DMS53 treated with DMSO at 0.1 percent for 48 hours (cell line): ENCODE measurements around the gene CREM.

Source experiments
- DNase-seq: peaks from one replicate; lab custom pipeline; 2025; ENCODE audit not compliant: unreplicated experiment; lab: John Stamatoyannopoulos, UW

The CREM gene

DNA sequence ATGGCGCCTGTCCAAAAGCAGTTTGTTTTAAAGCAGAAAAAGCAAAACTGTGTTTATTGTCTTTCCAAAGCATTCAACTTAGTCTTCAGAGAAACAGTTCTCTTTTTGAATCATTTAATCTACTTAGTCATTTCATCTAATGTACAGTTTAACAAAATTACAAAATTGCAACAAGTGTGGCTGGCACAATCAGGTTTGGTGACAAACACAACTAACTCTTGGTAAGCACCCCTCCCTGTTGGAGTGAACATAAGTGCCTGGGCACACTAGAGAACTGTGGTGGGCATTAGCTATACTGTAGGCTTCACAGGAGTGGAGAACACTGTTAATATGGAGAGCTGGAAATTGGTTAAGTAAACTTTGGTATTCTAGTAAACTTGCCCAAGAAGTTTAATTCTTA is 6.9 kb downstream of the CREM start:
- no peak for DNase-seq

DNA sequence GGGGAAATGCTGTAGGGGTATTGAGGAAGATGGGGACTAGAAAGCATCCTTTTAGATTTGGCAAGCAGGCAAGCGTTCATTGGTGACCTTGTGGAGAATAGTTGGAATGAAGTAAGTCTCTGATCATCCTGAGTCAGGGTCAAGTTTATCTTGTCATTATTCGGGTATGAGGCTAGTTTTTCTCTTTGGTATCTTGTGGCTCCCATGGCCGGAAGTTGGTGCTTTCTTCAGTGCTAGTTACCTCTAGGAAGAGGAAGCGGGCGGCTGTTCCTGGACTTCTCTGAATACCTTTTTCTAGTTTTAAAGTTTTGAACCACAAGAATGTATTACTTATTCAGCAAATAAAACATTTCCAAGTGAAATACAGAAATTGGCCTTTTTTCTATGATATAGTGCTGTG is 9.2 kb downstream of the CREM start:
- no peak for DNase-seq

DNA sequence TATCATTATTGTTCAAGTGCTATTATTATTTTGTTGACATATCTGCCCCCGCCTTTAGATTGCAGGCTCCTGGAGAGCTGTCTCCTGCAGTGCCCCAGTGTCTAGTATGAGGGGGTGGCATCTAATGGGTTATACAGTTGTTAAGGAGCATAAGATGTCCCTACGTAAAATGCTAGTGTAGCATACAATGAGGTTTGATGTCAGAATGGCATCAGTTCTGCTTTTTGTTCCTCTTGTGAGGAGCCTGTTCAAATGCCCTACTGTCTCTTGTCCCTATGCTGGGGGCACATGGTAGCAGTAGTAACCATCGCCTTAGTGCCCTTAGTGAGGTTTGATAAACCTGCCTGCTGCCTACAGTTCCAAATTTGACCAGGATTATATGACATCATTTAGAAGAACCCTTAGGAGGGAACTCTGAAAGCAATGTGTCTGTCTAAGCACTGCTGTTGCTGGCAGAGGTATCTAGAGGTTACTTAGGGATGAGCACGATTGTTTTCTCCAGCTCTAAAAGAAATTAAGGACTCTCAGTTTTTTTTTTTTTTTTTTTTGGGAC is 9.7 kb downstream of the CREM start:
- no peak for DNase-seq

DNA sequence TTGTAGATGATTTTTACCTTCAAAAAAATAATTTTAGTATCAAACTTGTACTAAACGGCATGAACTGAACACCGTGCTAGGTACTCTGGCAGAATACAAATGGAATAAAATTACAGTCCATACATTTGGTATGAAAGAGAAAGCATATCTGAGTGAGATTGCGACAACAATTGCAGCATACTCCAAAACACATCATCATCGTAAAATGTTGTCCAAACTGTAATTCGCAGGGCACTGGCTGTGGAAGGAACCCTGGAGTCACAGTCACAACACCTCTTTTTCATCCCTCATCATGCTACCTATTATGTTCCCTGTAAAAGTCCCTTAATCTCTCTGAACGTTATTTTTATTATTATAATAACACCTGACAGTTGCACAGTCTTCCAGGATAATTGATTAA is 13.5 kb downstream of the CREM start:
- DNase-seq: no peak

DNA sequence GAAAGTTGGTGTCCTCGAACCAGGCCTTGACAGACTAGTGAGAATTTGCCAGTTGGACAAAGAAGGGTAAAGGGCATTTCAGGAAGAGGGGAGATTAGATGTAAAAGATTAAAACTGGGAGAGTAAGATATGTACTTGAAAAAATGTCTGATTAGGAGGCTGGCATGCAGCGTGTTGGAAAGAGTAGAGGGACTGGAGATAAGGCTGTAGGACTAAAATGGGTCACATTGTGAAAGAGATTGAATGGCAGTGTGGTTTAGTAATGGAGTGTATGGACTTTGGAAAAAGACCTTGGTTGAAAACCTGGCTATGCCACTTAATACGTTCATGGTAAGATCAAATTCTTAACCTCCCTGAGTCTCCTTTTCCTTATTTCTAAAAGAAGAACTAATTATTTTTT is 14.1 kb downstream of the CREM start:
- no peak for DNase-seq

DNA sequence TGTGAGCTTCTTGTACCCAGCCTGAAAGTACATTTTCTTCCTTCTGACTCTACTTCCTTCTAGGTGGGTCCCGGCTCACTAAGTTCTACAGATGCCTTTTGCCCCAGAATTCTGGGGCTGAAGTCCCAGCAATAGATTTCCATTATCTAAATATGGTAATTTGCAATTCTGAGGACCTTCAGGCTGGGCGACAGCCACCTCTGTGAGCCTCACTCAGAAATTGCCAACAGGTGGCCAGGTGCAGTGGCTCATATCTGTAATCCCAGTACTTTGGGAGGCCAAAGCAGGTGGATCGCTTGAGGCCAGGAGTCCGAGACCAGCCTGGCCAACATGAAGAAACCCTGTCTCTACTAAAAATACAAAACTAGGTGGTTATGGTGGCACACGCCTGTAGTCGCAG is 23.7 kb downstream of the CREM start:
- no peak for DNase-seq

DNA sequence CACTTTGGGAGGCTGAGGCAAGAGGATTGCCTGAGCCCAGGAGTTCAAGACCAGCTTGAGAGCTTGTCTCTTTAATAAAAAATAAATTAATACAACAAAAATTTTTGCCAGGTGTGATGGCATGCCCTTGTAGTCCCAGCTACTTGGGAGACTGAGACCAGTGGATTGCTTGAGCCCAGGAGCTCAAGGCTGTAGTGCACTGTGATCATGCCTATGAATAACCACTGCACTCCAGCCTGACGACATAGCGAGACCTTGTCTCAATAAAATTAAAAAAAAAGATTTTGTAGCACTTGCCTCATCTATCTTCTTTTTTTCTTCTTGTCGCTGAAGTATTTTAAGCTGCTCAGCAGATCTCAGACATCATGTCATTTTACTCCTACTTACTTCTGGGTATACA is 26.3 kb downstream of the CREM start:
- DNase-seq: no peak

DNA sequence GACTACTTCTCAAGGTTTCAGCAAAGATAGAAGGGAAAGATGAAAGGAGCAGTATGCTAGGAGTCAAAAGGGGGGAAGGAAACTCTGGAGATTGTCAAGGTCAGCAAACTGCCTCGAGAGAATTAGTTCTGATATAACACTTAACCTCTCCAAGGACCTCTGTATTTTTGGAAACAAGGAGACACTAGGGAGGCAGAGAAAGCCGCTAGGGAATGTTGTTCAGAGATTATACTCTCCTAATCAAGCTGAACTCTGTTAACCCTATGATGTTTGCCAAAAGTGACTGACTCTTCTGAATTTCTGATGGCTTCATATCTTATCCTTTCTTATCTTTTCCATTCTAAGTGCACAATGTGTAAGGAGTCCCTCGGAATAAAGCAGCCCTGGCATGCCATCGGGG is 27.1 kb downstream of the CREM start:
- no peak for DNase-seq

DNA sequence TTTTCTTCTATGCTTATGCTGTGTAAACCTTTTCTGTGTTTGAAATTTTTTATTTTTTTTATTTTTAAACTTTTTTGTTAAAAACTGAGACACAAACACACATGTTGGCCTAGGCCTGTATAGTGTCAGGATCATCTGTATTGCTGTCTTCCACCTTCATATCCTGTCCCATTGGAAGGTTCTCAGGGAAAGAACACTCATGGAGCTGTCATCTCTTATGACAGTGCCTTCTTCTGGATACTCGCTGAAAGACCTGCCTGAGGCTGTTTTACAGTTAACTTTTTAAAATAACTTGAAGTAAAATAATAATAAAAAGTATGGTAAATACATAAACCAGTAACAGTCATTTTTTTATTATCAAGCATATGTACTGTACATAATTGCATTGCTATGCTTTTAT is 34.1 kb downstream of the CREM start:
- DNase-seq: no peak

DNA sequence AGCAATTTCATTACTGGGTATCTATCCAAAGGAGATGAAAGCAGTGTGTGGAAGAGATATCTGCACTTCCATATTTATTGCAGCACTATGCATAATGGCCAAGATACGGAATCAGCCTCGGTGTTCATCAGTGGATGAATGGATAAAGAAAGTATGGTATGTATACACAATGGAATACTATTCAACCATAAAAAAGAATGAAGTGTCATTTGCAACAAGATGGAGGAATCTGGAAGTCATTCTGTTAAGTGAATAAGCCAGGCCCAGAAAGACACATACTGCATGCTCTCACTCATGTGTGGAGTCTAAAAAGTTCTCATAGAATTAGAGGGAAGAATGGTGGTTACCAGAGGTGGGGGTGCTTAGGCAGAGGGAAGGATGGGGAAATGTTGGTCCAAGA is 35.3 kb downstream of the CREM start:
- no peak for DNase-seq

DNA sequence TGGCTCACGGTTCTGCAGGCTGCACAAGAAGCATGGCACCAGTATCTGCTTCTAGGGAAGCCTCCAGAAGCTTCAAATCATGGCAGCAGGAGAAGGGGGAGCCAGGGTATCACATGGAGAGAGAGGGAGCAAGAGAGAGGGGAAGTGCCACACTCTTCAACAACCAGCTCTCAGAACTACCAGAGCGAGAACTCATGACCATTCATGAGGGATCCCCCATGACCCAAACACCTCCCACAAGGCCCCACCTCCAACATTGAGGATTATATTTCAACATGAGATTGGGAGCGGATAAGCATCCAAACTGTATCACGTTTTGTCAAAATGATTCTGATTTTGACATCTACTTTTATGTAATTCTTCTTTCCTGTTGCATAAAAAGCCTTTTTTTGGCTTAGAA is 38.5 kb downstream of the CREM start:
- DNase-seq: no peak

DNA sequence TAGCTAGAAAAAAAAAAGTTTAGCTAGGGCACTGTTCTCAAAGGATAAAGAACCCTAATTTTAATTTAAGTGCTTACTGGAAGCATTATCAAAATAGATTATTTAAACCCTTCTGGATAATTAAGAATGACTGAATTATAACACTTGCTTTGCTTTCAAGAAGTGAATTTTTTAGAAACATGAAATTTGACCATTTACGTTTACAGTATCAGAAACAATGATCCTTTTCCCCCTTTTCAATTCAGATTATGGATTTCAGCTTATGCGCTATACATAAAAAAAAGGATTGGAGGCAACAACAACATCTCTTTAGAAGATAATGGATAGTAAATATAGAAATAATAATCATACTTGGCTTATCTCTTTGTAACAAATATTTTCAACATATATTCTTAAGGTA is 39.2 kb downstream of the CREM start:
- DNase-seq: no peak

DNA sequence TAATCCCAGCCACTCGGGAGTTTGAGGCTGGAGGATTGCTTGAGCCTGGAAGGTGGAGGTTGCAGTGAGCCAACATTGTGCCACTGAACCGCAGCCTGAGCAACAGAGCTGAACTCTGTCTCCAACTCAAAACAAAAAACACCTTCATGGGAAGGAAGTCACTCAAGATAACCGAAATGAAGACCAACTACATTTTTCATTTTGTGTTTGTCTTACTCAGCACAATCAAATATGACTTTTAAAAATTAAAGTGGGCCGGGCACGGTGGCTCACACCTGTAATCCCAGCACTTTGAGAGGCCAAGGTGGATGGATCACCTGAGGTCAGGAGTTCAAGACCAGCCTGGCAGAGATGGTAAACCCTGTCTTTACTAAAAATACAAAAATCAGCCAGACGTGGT is 40.0 kb downstream of the CREM start:
- no peak for DNase-seq

DNA sequence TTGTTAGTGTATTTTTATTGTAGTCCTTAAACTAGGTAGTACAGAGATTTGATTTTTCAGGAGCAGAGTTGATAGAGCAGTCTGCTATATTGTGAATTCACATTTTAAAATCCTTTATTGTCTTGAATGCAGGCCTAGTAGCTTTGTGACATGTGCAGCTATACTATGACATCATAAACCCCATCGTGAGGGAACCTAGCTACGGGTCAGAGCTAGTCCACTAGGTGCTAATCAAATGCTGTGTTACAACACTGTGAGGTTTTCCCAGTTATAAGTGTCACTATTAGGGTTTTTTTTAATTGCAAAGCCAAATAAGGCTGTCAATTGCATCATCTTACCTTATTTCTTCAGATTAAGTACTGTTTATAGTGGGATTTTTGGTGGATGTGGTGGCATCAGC is 40.7 kb downstream of the CREM start:
- DNase-seq: no peak

DNA sequence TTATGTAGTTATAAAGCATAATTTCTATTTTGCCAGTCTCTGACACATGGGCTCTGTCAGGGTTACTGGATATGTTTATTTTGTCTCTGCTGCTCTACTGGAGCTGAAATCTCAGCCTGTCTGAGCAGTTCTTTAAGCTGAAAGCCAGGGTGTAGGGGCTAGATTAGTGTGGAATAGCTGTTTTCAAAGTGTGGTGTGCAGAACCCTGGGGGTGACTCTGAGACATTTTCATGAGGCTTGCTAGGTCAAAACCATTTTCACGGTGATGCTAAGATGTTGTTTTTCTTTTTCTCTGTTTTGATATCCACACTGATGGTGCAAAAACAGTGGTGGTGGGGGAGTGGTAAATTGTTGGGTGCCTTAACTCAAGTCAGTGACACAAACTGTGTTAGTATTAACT is 45.5 kb downstream of the CREM start:
- no peak for DNase-seq

DNA sequence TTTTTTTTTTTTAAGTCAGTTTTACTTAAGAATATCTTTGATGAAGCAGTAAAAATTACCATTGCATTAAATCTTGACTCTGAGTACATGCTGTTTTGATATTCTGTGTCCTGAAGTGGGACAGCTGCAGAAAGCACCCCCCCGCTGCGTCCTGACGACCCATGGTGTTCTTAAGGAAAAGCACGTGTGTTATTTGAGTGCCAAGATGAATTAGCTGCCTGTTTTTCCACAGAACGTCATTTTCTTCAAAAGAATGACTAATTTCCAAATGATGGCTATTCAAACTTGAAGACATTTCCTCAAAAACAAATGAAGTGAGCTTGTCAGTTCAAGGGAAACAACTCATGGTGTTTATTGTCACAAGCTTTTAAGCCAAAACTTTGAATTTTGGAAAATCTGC is 45.9 kb downstream of the CREM start:
- DNase-seq: no peak

DNA sequence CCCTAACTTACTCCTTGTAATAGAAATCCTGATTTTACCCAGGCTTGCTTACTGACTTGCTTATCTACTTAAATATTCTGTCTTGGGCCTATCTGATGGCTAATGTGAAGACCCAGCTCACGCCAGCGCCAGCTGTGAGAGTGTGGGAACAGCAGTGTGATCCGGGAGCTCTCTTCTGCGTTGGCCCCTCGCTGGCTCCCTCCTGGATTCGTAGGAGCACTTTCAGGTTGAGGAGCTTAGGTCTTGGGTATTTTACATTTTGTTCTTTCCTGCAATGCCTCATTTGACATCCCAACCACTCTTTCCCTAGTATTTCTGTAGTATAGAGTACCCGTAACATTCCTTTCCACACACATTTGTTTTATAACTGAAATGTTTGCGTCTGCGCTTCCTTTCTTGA is 51.7 kb downstream of the CREM start:
- DNase-seq: no peak

DNA sequence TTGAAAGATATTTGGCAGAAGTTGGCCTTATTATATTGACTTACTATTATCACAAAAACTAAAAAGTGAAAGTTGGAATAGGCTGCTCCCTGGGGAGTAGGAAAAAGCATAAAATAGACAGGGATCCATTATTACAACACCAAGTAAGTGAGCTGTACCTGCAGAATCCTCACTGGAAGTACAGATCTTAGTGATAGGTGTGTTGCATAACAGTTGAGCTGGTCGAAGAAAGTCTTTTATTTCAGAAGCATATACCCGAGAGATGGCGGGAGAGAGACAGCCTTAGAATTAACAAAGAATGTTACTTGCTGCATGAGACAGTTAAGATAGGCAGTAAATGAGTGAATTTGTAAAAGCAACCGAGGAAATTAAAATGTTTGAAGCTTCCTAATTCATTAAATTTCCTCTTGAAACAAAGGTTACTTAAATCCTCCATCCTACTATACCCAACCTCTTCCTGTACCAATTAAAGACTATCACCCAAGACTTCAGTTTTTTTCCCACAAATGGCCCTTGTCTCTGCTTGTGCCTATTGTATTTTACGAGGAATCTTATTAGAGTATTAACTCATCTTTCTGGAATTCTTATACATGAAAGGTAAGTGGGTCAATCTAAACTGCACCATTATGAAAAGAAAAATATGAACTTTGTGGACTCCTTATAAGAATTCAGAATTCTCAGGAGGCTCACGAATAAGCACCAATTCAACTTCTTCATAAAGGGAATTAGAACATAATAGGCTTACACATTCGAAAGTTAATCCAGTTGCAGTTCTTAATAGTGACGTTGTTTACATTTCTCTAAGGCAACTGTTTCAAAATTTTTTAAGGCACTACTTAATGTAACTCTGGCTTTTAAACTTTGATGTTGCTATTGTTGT is 56.2 kb downstream of the CREM start:
- no peak for DNase-seq

DNA sequence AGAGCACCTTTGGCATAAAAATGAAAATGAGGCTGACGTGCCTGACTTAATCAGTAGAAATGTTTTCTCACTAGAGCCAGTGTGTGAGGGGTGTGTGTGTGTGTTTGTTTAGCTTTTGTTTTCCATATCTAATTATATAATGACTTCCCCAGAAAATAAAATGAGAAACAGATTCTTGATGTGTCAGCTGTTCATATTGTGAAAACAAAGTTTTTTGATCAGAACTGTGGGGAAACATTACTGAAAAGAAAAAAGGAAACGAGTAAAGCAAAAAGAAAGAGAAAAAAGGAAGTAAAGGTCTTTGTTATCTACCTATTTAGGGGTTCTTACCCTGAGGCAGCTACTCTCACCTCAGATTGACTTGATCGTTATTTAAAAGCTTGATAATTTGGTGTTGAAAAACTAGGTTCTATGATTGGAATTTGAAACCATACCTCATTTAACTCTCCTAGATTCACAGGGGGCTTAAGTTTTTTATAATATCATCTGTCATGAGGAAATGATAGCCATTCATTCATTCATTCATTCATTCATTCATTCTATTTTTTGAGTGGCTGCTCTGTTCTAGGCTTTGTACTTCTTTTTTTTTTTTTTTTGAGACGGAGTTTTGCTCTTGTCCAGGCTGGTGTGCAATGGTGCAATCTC is 58.0 kb downstream of the CREM start:
- DNase-seq: no peak

DNA sequence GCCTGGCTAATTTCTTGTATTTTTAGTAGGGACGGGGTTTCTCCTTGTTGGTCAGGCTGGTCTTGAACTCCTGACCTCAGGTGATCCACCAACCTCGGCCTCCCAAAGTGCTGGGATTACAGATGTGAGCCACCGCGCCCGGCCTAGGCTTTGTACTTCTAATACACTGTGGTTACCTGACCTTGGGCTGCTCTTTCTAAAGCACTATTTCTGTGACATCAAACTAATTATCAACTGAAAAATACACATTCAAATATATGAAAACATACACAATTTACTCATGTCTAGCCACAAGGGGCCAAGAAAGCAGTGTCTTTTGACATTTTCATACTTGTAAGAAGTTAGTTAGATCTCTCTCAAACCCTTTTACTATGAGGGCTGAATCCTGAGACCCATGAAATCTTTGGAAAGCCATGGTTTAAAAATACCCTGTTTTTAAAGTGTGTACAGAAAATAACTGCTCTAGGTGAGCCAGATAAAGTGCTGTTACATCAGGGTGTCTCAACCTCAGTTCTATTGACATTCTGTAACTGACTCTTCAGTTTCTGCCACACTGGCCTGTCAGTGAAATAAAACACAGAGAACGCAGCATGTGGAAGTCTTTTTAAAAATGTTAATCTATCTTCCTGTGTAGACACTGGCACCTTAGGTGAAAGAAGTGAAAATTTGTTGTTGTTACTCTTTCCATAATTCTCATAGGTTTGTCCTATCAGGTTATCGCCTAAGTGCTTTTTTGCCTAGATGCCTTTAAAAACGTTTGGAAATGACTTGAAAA is 58.8 kb downstream of the CREM start:
- DNase-seq: no peak

DNA sequence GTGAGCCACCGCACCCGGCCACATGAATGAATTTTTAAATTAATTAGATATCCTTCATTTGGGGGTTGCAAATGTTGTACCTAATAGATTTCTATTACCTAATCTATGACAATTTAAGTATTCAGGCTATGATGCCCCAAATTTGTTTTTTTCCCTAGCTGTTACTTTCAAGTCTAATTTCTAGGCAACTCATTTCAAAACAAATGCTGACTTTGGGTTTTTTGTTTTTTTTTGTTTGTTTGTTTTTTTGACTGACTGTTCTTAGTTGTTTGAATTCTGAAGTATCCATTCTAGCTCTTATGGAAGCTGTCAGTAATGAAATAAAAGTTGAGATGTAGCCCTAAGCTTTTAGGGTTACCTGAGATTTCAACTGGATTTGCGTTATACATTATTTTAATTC is 62.3 kb downstream of the CREM start:
- no peak for DNase-seq

DNA sequence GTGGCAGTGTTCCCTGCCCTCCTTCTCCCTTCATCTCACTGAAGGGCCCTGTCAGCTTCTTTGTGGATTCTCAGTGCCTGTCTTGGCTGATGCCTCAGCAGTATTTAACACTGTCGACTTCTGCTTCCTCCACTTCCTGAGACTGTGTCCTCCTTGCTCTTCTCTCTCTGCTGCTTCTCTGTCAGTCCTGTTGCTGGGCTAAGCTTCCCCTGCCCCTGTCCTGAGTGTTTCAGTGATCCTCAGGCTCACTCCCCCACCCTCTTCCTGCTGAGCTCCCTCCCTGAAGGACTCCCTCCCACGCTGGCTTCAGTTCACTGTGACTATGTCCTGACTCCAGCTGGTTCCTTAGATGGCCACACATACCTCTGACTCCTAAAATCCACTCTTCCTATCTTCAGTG is 64.9 kb downstream of the CREM start:
- DNase-seq: no peak
